Esophagus muscularis mucosa (tissue), 3 donors: ENCODE results near the gene USP6.

Experiments used
- POLR2A ChIP-seq: fragments of 450-650 bp; IDR thresholded peaks from one replicate; pipeline ENCODE4 v1.6.1; 2017; ENCODE audit warnings: antibody characterized with exemption, moderate library complexity, mild to moderate bottlenecking, low read depth
- POLR2AphosphoS5 ChIP-seq, 2 donors: sonication (generic); formaldehyde crosslinking; IDR thresholded peaks; one replicate each; pipeline ENCODE4 v1.6.1; 2017; ENCODE audit warnings: antibody characterized with exemption in 2 of 2
- TF ChIP-seq, protein P1 (sequence below), 3 experiments: fragments of 200-600 bp in 2 of 3; fragments of 450-650 bp in 1 of 3; sonication (generic) in 2 of 3; IDR thresholded peaks; one replicate each; pipeline ENCODE4 v1.5.1; 2017 to 2019; ENCODE audit warnings: antibody characterized with exemption in 3 of 3, mild to moderate bottlenecking in 2 of 3, moderate library complexity in 1 of 3

DNA sequence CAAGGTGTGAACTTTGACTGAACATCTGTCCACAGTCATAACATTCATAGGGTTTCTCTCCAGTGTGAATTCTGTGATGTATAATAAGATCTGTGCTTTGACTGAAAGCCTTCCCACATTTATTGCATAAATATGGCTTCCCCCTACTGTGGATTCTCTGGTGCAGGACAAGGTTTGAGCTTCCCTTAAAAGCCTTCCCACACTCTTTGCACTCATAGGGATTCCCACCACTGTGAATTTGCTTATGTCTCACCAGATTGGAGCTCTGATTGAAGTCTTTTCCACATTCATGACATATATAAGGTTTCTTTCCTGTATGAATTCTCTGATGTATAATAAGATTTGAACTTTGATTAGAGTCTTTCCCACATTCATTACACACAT is 67.6 kb downstream of the USP6 start:
- TF ChIP-seq, protein P1, sequence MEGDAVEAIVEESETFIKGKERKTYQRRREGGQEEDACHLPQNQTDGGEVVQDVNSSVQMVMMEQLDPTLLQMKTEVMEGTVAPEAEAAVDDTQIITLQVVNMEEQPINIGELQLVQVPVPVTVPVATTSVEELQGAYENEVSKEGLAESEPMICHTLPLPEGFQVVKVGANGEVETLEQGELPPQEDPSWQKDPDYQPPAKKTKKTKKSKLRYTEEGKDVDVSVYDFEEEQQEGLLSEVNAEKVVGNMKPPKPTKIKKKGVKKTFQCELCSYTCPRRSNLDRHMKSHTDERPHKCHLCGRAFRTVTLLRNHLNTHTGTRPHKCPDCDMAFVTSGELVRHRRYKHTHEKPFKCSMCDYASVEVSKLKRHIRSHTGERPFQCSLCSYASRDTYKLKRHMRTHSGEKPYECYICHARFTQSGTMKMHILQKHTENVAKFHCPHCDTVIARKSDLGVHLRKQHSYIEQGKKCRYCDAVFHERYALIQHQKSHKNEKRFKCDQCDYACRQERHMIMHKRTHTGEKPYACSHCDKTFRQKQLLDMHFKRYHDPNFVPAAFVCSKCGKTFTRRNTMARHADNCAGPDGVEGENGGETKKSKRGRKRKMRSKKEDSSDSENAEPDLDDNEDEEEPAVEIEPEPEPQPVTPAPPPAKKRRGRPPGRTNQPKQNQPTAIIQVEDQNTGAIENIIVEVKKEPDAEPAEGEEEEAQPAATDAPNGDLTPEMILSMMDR (IDR thresholded peaks at IDR 0.05) = no peak
- TF ChIP-seq POLR2A (no peak), POLR2AphosphoS5 (IDR thresholded peaks at IDR 0.05) (no peak)
